GM10248 (cell line): ENCODE data around the gene FBXL17.

ENCODE experiments used
- CTCF ChIA-PET: fragments of 300-600 bp; sonication (Branson Sonifier 250); formaldehyde crosslinking; extraction: SDS; loops from one replicate; lab custom pipeline; 2021; ENCODE audit warnings: antibody characterized with exemption; lab: Yijun Ruan, JAX
- POLR2A ChIA-PET: fragments of 350-650 bp; sonication (Branson Sonifier 250); formaldehyde crosslinking; extraction: SDS; loops from one replicate; lab custom pipeline; 2020; ENCODE audit warnings: antibody characterized with exemption; lab: Yijun Ruan, JAX
- DNase-seq: peaks from one replicate; pipeline ENCODE4 v3.0.0; 2012; ENCODE audit errors: extremely low spot score
- TF ChIP-seq, protein P1 (sequence below): IDR thresholded peaks from 2 replicates; pipeline ENCODE4 v1.5.1; 2012; ENCODE audit warnings: mild to moderate bottlenecking, low read depth; ENCODE audit errors: extremely low read depth, missing control alignments, control extremely low read depth

The FBXL17 gene

DNA sequence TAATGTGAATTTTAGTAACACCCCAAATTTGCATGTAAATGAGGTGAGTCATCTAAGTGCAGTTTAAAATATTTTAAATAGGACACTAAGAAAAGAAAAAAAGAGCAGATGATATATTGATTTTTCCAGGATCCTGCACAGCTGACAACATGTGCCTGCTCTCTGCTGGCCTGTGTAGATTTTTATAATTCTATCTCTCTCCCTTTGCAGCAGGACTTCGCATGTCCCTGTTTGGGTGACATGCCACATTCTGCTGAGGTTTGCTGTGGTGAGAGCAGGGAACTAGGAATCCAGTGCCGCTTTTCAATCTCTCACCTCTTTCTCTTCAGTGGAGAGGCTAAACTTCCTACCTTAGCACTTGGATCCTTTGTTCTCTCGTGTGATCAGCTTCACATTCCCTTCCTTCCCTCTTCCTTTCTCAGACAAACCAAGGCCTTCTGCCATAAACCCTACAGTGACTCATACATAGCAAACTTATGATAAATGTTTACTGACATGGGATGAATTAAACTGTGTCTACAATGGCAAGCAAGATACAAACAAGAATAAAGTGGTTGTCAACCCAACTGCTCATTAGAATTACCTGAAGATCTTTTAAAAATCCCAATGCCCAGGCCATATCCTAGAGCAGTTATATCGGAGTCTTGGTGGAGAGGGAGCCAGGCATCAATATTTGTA is 512.3 kb downstream of the FBXL17 start:
- POLR2A ChIA-PET: no interaction called here
- DNase-seq: no peak
- TF ChIP-seq, protein P1, sequence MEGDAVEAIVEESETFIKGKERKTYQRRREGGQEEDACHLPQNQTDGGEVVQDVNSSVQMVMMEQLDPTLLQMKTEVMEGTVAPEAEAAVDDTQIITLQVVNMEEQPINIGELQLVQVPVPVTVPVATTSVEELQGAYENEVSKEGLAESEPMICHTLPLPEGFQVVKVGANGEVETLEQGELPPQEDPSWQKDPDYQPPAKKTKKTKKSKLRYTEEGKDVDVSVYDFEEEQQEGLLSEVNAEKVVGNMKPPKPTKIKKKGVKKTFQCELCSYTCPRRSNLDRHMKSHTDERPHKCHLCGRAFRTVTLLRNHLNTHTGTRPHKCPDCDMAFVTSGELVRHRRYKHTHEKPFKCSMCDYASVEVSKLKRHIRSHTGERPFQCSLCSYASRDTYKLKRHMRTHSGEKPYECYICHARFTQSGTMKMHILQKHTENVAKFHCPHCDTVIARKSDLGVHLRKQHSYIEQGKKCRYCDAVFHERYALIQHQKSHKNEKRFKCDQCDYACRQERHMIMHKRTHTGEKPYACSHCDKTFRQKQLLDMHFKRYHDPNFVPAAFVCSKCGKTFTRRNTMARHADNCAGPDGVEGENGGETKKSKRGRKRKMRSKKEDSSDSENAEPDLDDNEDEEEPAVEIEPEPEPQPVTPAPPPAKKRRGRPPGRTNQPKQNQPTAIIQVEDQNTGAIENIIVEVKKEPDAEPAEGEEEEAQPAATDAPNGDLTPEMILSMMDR: no peak
- CTCF ChIA-PET: interaction anchor here (1.0 to 1.8 kb wide), 3 partner anchors 8 to 10 kb away, joined by 3 to 6 read pairs (median 3); no protein-coding TSS in a partner anchor

DNA sequence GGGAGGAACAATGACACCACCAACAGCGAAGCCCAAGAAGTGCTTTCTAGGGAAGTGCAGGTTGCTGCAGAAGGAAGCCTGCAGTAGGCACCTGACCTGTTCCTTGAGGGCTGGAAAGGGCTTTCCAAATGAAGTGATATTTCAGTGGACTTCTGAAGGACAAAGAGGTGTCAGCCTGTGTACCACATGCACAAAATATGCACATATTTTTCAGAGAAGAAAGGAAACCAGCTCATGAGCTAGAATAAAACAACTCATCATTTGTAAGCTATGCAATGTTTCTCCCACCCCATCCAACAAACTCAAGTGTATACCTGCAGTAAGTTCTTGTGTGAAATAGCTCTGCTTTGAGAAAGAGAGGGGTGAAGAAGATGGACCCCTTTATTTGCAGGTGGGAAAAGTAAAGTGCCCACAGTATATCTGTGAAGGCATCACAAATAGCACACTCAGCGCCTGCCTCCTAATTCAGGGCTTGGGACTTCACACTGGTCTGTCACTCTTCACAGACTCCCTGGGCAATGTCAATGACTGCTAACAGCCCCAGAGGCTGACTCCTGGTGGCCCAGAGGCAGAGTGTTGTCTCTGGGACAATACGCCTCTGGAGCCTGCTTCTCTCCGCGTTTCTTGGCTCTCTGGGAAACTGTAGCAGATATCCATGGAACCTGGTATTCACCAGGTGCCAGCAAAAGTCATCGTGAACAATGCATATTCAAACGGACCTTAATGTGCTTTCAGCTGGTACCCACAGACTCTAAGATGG is 513.1 kb downstream of the FBXL17 start:
- TF ChIP-seq, protein P1: no peak
- no peak for DNase-seq
- ChIA-PET POLR2A (no interaction called here), CTCF (interaction anchor here (1.0 to 1.8 kb wide), 4 partner anchors 9 to 73 kb away, joined by 3 to 6 read pairs (median 3); no protein-coding TSS in a partner anchor)

DNA sequence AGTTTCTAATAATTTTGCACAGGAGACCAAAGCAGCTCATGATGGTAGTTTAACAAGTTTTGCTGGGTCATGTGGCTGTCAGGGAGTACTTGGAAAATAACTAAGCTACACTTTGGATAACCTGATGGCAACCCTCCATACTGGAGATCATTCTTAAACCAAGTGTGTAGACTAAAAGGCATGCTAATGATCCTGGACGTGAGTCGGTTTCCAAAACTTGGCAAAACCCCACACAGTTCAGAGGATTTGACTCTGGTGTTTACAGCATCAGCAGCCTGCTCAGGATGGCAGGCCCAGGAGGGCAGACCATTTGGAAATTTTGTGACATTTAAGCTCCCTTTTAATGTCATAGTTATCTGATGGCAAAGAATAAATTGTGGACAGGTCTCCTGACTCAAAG is 514.6 kb downstream of the FBXL17 start:
- TF ChIP-seq, protein P1: no peak
- ChIA-PET CTCF (interaction anchor here (0.8 to 1.0 kb wide), 2 partner anchors 10 to 197 kb away, joined by 3 to 4 read pairs; no protein-coding TSS in a partner anchor), POLR2A (no interaction called here)
- no peak for DNase-seq

- CTCF ChIA-PET: no interaction called here
- TF ChIP-seq, protein P1: no peak
- POLR2A ChIA-PET: no interaction called here
- DNase-seq: no peak
Measured at GRCh38 chr5:107864793-107865192, 517.1 kb downstream of the FBXL17 start.

DNA sequence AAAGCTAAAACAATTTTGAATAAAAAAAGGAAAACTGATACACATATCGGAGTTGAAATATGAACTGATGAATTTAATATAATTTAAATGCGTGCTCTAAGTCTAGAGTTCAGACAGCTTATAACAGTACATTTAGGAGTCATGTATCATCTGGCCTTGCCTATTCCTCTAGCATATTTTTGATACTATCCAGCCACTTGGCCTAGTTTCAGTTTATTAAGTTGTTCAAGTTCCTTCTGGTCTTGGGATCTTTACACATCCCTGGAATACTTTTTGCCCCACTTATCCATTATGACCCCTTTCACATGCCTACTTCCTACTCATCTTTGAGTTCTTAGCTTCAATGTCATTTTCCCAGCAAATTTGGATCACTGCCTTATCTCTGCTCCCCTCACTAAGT is 518.8 kb downstream of the FBXL17 start:
- DNase-seq: no peak
- CTCF ChIA-PET: interaction anchor here (1.4 to 1.5 kb wide), 3 partner anchors 10 to 13 kb away, joined by 3 read pairs; no protein-coding TSS in a partner anchor
- TF ChIP-seq, protein P1: no peak
- POLR2A ChIA-PET: no interaction called here

- ChIA-PET POLR2A (no interaction called here), CTCF (interaction anchor here (0.8 to 1.3 kb wide), 4 partner anchors 9 to 18 kb away, joined by 3 read pairs; no protein-coding TSS in a partner anchor)
- TF ChIP-seq, protein P1: no peak
- DNase-seq: no peak
Measured at GRCh38 chr5:107861565-107861964, 520.3 kb downstream of the FBXL17 start.
